Sciatic nerve (tissue), 2 donors: ENCODE measurements around the gene GAS5. TPM values are rescaled to one million over a fixed set of nuclear protein-coding genes. Genes with fewer than 3 reads are reported as not detected.

ENCODE experiments used
- ATAC-seq: fragments of 200-7000 bp; cut with Tn5 transposase; one replicate; pipeline ENCODE4 v1.9.1; 2020; ENCODE audit warnings: mild to moderate bottlenecking, moderate library complexity
- DNase-seq: peaks from one replicate; pipeline ENCODE4 v3.0.0-alpha.2; 2020; ENCODE audit warnings: low spot score
- intact Hi-C: fragments of 100-400 bp; cut with DNase I; formaldehyde crosslinking; loops from one replicate; pipeline ENCODE4 v1.14.2; 2022
- total RNA-seq: library from RNA; stranded (reverse); fragmentation: NEBNext Ultra II Directional; extraction: Animal tissue kit (Norgen Biotek cat#: 25700); gene quantifications from one replicate; pipeline ENCODE4 v1.2.1, GENCODE V29; 2021
- donor health status: DM: no; HTN: no; CAD: no.
- donor health status: DM: no; HTN: no; CAD: no.

GAS5 gene
- total RNA-seq, 1 donor from 2014 or later: 340 TPM

- ATAC-seq (no peak), DNase-seq (no peak)
- intact Hi-C loops: no loop called here
These were observed 11.8 kb downstream of the GAS5 start for GRCh38 chr1:173856014-173856413.

DNA sequence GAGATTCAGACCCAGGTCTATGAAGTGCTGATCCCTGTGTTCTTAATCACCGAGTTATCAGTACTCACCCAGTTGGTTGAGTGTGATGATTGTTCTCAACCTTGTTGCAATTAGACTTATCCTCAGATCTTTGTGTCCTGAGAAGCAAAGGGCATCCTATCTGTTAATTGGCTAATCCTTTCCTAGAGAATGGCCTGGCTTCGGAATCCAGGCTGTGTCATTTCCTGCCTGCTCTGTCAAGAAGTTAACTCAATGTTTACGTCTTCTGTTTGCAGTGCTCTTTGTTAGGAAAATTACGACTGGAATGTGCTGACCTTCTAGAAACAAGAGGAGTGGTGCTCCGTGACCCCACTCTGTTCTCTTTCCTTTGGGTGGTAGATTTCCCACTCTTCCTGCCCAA lies 14.7 kb downstream of the GAS5 start:
- ATAC-seq (no peak), DNase-seq (no peak)
- intact Hi-C loops: no loop called here

DNA sequence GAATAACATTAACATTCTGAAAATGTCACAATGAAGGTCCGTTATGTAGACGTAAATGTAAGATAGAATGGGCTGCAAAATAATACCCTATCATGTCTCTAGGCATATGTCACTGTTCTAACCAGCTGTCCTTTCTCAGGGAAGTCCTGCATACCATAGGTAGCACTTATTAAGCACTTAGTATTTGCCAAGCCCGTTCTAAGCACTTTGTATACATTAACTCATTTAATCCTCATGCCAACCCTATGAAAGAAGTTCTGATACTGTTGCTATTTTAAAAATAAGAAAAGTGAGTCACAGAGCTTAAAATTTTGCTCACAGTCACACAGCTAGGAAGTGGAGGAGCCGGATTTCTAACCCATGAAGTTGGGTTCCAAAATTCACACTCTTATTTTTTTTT lies 15.7 kb downstream of the GAS5 start:
- DNase-seq (no peak), ATAC-seq (no peak)
- intact Hi-C loops: no loop called here

DNA sequence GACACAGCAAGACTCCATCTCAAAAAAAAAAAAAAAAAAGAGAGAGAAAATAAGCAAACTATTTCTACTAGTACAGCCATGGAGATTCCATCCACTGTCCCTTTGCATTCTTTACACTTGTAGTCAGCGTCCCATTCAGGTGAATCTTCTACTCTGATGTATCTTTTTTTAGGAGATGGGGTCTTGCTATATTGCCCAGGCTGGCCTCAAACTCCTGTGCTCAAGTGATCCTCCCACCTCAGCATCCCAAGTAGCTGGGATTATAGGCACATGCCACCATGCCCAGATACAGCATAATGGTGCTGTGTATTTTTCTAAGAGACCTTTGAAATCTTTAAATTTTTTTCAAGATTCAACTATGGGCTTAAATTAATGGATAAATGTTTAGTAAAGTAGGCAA lies 35.0 kb downstream of the GAS5 start:
- intact Hi-C loops: no loop called here
- no peak for ATAC-seq
- DNase-seq: no peak

DNA sequence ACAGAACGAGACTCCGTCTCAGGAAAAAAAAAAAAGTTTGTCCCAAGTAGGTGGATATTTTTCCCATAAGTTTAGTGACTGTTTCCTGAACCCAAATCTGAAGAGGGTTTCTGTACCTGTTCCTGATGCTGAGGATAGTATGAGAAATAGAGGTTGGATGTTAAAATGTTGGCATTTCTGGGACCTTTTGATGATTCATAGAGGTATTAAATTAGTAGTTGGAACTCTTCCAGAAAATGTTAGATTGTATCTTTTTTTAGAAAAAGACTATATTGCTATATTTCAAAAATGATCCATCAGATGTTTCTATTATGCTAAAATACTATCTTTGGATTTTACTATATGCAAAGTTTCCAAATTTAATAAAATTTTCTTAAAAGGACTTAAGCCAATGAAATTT lies 40.2 kb downstream of the GAS5 start:
- intact Hi-C loops: loop anchor here (10.0 kb wide), 1 partner anchor 393 kb away; no protein-coding TSS in a partner anchor
- no peak for DNase-seq
- no peak for ATAC-seq

DNA sequence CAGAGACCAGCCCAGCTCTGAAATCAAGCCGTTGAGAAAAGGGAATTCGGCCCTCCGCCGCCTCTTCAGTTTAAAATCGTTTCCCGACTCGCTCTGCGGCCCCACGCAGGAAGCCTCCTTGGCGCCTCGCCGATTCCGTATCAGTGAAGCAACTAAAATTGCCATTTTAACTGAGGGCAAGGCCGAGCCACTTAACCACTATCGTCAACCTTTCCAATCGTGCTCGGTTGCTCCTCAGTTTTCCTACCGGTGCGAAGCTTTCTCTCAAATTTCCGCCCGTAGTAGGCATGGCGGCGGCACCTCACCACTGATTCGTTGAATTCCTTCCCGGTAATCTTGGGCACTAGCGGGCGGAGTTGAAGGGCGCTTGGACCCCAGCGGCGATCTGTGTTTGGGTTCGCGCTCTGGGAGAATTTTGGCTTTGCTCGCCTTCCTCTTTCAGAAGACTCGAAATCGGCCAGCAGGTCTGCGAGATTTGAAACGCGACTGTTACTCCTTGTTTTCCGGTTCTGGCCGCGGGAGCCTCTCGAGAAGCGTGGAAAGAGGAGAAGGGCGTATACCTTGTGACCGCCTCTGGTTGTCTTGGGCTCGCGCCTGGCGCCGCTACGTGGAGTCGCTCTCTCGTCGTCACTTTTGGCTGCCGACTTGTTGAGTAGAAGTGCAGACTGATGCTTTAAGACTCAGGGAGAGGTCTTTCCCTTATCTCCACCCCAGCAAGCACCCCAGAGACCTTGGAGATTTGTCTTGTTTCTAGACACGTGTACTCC lies 43.3 kb downstream of the GAS5 start, which contains the start of the genes CENPL and DARS2:
Gene CENPL (minus strand): TSS at position 569 of the 767 bp plus-strand sequence. CDS start 13,584 bp downstream, outside the sequence.
Gene DARS2 (plus strand): TSS at position 359 of the 767 bp plus-strand sequence. CDS start 557 bp downstream, outside the sequence.
- ATAC-seq: peak; percentile 99
- intact Hi-C loops: loop anchor here (10.0 kb wide), 1 partner anchor 390 kb away; no protein-coding TSS in a partner anchor
- DNase-seq: peak; percentile 98

DNA sequence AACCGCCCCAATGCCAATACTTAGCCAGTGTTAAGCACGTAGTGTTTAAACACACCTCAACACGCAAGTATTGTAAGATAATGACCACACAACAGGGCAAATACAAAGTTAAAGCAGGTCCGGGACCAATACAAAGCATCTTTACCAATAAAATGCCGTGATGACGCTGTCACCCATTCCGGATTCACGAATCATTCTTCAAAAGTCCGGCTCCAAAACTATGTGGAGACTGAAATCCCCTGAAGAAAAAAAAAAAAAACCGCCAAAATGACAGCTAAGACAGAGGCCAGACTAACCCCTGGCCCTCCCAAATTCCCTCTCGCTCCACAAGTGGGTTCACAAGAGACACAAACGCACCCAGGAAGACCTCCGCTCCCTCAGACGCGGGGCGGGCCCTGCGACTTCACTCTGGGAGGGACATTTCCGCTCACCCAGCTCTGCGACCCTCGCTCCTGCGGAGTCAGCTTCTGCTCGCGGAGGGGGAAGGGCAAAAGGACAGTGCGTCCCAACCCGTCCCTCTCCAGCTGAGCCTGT lies 43.9 kb downstream of the GAS5 start:
- ATAC-seq: no peak

GRCh38 chr1:173821680-173822079 lies 46.1 kb downstream of the GAS5 start:
- intact Hi-C loops: loop anchor here (10.0 kb wide), 1 partner anchor 387 kb away; no protein-coding TSS in a partner anchor
- DNase-seq (no peak), ATAC-seq (no peak)

More for the DNA sequence above, 43.9 kb downstream of the GAS5 start:
- DNase-seq: no peak
- intact Hi-C loops: loop anchor here (10.0 kb wide), 1 partner anchor 389 kb away; no protein-coding TSS in a partner anchor

DNA sequence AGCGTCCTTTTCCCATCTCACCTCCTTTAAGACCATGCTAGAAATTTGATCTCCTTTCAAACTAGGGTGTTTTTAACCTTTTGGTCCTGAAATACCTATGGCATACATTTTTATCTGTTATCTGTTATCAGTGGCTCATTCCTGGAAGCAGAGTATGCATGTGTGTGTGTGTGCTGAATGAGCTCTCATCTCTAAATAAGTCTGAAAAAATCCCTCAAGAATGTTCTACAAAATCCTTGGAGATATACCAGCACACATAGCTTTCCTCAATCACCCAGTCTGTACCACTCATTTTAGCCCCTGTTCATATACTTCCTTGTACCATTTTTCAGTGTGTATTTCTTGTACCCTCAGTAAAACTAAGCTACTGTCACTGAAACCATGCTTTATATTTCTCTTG lies 49.3 kb downstream of the GAS5 start:
- ATAC-seq: no peak
- intact Hi-C loops: no loop called here
- DNase-seq: no peak

Other genes with a start within 250 kb of the GAS5 start
- gene TEX50, start 232.7 kb downstream of the GAS5 start, total RNA-seq: not detected
- 1.5 TPM for gene ANKRD45, start 198.1 kb downstream of the GAS5 start, total RNA-seq
- gene KLHL20, start 153.0 kb downstream of the GAS5 start, total RNA-seq: 33.4 TPM
- gene DARS2, start 43.3 kb downstream of the GAS5 start, total RNA-seq: 10.2 TPM
- 6.2 TPM for gene CENPL, start 43.1 kb downstream of the GAS5 start, total RNA-seq
- 26.5 TPM for gene ZBTB37, start 391 bp upstream of the GAS5 start, total RNA-seq
- gene SERPINC1, start 49.3 kb upstream of the GAS5 start, total RNA-seq: not detected
- gene RC3H1, start 154.4 kb upstream of the GAS5 start, total RNA-seq: 47.6 TPM